ENCODE measurements around the gene CALB2.

CALB2 gene

DNA sequence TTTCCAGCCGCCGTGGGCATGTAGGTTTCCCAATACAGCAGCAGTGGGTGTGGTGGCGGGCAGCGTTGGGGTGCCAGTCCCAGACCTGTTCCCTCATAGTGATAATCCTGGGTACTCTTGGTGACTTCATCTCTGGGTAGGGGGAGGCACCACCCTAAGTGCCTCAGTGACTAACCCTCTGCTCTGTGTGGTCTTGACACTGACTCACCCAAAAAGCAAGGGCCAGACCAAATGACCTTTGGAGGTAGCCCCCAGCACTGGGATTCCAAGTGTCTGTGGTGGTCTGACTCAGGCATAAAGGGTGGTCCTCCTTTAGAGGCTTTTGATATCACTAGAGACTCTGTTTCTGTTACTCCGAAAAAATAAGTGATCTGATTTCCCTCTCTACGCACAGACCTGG lies 908 bp downstream of the CALB2 start:
- no peak overlapping the region for H3K4me3 ChIP-seq (IDR thresholded peaks at IDR 0.05; ENCODE audit: insufficient read depth, low read depth, low read length)
- TF ChIP-seq, protein P1, sequence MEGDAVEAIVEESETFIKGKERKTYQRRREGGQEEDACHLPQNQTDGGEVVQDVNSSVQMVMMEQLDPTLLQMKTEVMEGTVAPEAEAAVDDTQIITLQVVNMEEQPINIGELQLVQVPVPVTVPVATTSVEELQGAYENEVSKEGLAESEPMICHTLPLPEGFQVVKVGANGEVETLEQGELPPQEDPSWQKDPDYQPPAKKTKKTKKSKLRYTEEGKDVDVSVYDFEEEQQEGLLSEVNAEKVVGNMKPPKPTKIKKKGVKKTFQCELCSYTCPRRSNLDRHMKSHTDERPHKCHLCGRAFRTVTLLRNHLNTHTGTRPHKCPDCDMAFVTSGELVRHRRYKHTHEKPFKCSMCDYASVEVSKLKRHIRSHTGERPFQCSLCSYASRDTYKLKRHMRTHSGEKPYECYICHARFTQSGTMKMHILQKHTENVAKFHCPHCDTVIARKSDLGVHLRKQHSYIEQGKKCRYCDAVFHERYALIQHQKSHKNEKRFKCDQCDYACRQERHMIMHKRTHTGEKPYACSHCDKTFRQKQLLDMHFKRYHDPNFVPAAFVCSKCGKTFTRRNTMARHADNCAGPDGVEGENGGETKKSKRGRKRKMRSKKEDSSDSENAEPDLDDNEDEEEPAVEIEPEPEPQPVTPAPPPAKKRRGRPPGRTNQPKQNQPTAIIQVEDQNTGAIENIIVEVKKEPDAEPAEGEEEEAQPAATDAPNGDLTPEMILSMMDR (conservative IDR thresholded peaks at IDR 0.05; ENCODE audit: low read depth, low read length) = no peak
- no peaks in the 10 kb centered on the region for H3K36me3 ChIP-seq (ENCODE audit: insufficient read depth)
- 0 out of 2 replicates have a peak, but pooled peaks cover 4% of the 10 kb centered on the region for H3K27me3 ChIP-seq (ENCODE audit: insufficient read depth, low read depth)
- H3K4me1 ChIP-seq (ENCODE audit: low read depth, poor library complexity, severe bottlenecking) = peaks cover 3% of the 10 kb centered on the region
- no peak overlapping the region; the same call in 1 of the 2 replicates for H3K4me2 ChIP-seq
- no peaks in the 10 kb centered on the region for H4K20me1 ChIP-seq (ENCODE audit: insufficient read depth)
- H3K27ac ChIP-seq = no peak overlapping the region
- H3K9ac ChIP-seq = no peak overlapping the region
- H2AFZ ChIP-seq (ENCODE audit: low read depth) = no peak overlapping the region
- H3K79me2 ChIP-seq (ENCODE audit: insufficient read depth, low read depth) = no peaks in the 10 kb centered on the region

DNA sequence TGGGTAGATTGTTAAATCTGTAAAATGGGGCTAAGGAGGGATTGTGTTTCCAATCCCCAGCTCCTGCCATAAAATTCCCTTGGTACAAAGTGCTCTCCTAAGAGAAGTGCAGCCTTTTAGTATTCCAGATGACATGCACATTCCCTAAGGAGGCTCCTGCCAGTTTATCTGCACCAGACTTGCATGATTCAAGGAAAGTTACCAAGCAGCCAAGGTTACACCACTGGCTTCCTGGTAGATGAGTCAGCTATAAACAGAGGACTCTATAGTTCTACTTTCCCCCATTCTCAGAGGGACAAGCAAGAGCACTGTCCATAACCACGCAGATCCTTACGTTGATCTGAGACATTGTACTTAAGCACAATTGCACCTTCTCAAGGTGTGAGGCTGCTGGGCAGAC lies 1.9 kb downstream of the CALB2 start:
- Histone ChIP-seq H3K79me2 (ENCODE audit: insufficient read depth, low read depth) (no peaks in the 10 kb centered on the region), H3K4me2 (no peak overlapping the region), H3K9ac (no peak overlapping the region)

DNA sequence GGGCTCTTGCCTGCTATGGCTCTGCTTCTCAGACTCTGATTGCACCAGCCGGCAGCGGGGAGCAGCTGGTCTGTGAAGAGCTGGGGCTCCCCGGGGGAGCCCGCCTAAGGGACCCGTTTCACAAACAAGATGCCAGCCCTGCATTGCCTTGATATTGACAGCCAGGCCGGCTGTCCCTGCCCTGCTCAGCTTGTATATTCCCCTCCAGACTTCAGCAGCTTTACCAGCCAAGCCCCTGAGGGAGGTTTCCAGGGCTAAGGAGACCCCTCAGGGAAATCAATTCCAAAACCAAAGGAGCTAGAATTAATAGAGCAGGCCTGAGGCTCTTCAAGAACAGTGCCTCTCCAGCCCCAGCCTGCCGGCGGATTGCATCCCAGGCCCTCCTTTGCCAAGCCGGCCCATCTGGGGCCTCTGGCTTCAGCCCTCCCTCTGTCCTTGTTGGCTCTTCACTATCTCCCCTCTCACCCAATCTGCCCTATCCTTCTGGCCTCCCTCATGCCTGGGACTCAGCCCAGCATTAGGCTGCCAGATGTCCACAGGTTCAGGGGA lies 5.7 kb downstream of the CALB2 start:
- H3K27ac ChIP-seq = no peak overlapping the region
- no peak overlapping the region for H2AFZ ChIP-seq (ENCODE audit: low read depth)
- no peaks in the 10 kb centered on the region for H4K20me1 ChIP-seq (ENCODE audit: insufficient read depth)
- no peak overlapping the region for H3K4me2 ChIP-seq
- H3K27me3 ChIP-seq (ENCODE audit: insufficient read depth, low read depth) = peaks cover 4% of the 10 kb centered on the region; the same call in 1 of the 2 replicates
- H3K4me3 ChIP-seq (IDR thresholded peaks at IDR 0.05; ENCODE audit: insufficient read depth, low read depth, low read length) = no peak overlapping the region
- no peaks in the 10 kb centered on the region for H3K36me3 ChIP-seq (ENCODE audit: insufficient read depth)
- TF ChIP-seq, protein P1 (conservative IDR thresholded peaks at IDR 0.05; ENCODE audit: low read depth, low read length) = no peak
- H3K9ac ChIP-seq = no peak overlapping the region
- no peaks in the 10 kb centered on the region for H3K79me2 ChIP-seq (ENCODE audit: insufficient read depth, low read depth)
- no peaks in the 10 kb centered on the region for H3K4me1 ChIP-seq (ENCODE audit: low read depth, poor library complexity, severe bottlenecking)

More for the DNA sequence above, 1.9 kb downstream of the CALB2 start:
- Histone ChIP-seq H3K36me3 (ENCODE audit: insufficient read depth) (no peaks in the 10 kb centered on the region), H3K27ac (no peak overlapping the region), H4K20me1 (ENCODE audit: insufficient read depth) (no peaks in the 10 kb centered on the region), H3K4me1 (ENCODE audit: low read depth, poor library complexity, severe bottlenecking) (peaks cover 3% of the 10 kb centered on the region), H3K4me3 (IDR thresholded peaks at IDR 0.05; ENCODE audit: insufficient read depth, low read depth, low read length) (no peak overlapping the region), H2AFZ (ENCODE audit: low read depth) (no peak overlapping the region), H3K27me3 (ENCODE audit: insufficient read depth, low read depth) (0 out of 2 replicates have a peak, but pooled peaks cover 4% of the 10 kb centered on the region)
- TF ChIP-seq, protein P1 (conservative IDR thresholded peaks at IDR 0.05; ENCODE audit: low read depth, low read length) = no peak

DNA sequence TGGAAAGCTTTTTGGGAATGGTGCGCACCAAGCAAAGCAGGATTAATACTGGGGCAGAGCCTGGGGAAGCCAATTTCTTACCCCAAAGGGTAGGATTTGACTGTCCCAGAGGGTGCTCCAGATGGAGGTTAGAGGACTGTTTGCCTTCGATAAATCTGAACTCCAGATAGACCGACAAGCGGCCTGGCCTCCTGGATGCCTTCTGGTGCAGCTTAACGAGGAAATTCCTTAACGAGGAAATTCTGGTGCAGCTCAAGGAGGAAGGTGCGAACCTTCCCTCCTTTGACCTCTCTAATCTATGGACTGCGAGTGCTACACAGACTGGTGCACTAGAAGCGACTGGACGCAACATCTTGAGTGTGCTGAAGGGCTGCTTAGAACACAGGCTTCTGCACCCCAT lies 6.5 kb downstream of the CALB2 start:
- Histone ChIP-seq H3K27ac (no peak overlapping the region), H2AFZ (ENCODE audit: low read depth) (no peak overlapping the region), H3K27me3 (ENCODE audit: insufficient read depth, low read depth) (peaks cover 4% of the 10 kb centered on the region; the same call in 1 of the 2 replicates), H3K4me1 (ENCODE audit: low read depth, poor library complexity, severe bottlenecking) (no peaks in the 10 kb centered on the region), H4K20me1 (ENCODE audit: insufficient read depth) (no peaks in the 10 kb centered on the region), H3K4me2 (no peak overlapping the region), H3K36me3 (ENCODE audit: insufficient read depth) (no peaks in the 10 kb centered on the region), H3K79me2 (ENCODE audit: insufficient read depth, low read depth) (no peaks in the 10 kb centered on the region), H3K9ac (no peak overlapping the region), H3K4me3 (IDR thresholded peaks at IDR 0.05; ENCODE audit: insufficient read depth, low read depth, low read length) (no peak overlapping the region)
- TF ChIP-seq, protein P1 (conservative IDR thresholded peaks at IDR 0.05; ENCODE audit: low read depth, low read length) = no peak
